ENCODE results near the gene TUBB3.
A peak's percentile ranks its signal among the peaks of the same experiment; 100 is the strongest.
"Not testable (repeated sequence)": the region's sequence is repeated elsewhere in the genome, so short reads cannot be mapped to it uniquely, and the experiment has no call there.

TUBB3 gene

GRCh38 chr16:89902980-89903379, 20.2 kb upstream of the TUBB3 start:
- no peak for DNase-seq (ENCODE audit: low read depth in 2 of 2)

GRCh38 chr16:89903908-89904515, 19.1 kb upstream of the TUBB3 start:
- DNase-seq (ENCODE audit: low read depth in 2 of 2) = no peak

- no peak for DNase-seq (ENCODE audit: low read depth in 2 of 2)
Observed at GRCh38 chr16:89904606-89905510, 18.3 kb upstream of the TUBB3 start.

- no peak for DNase-seq (ENCODE audit: low read depth in 2 of 2)
Observed at GRCh38 chr16:89905511-89906139, 17.5 kb upstream of the TUBB3 start.

- DNase-seq (ENCODE audit: low read depth in 2 of 2) = no peak
Observed at GRCh38 chr16:89906140-89907025, 16.8 kb upstream of the TUBB3 start.

GRCh38 chr16:89907055-89907814, 15.9 kb upstream of the TUBB3 start:
- no peak for DNase-seq (ENCODE audit: low read depth in 2 of 2)

GRCh38 chr16:89908236-89908635, 14.9 kb upstream of the TUBB3 start:
- no peak for DNase-seq (ENCODE audit: low read depth in 2 of 2)

GRCh38 chr16:89909777-89910716, 13.1 kb upstream of the TUBB3 start:
- peak; percentile 47 to 57 for DNase-seq (ENCODE audit: low read depth in 2 of 2)

- DNase-seq (ENCODE audit: low read depth in 2 of 2) = no peak
Observed at GRCh38 chr16:89910717-89911354, 12.3 kb upstream of the TUBB3 start.

GRCh38 chr16:89911375-89911774, 11.8 kb upstream of the TUBB3 start:
- no peak for DNase-seq (ENCODE audit: low read depth in 2 of 2)

GRCh38 chr16:89912143-89912542, 11.0 kb upstream of the TUBB3 start:
- no peak for DNase-seq (ENCODE audit: low read depth in 2 of 2)

GRCh38 chr16:89912627-89913026, 10.5 kb upstream of the TUBB3 start:
- no peak for DNase-seq (ENCODE audit: low read depth in 2 of 2)

- DNase-seq (ENCODE audit: low read depth in 2 of 2) = no peak
Observed at GRCh38 chr16:89913408-89914387, 9.4 kb upstream of the TUBB3 start.

- DNase-seq (ENCODE audit: low read depth in 2 of 2) = not testable (repeated sequence)
Observed at GRCh38 chr16:89914642-89915285, 8.4 kb upstream of the TUBB3 start.

- DNase-seq (ENCODE audit: low read depth in 2 of 2) = no peak
Observed at GRCh38 chr16:89915303-89916232, 7.6 kb upstream of the TUBB3 start.

GRCh38 chr16:89917773-89918452, 5.2 kb upstream of the TUBB3 start:
- DNase-seq (ENCODE audit: low read depth in 2 of 2) = peak; percentile 78 to 82

Data from stimulated activated CD8-positive, alpha-beta memory T cell treated with anti-CD3 and anti-CD28 coated beads, Interleukin-15, amount 100 ng/mL, for 48 hours (primary cell).